Measurements from ENCODE around the gene TNS1. TPM values are rescaled to one million over a fixed set of nuclear protein-coding genes. Genes with fewer than 3 reads are reported as not detected.

The TNS1 gene
- total RNA-seq, 1 experiment from 2014 or later: 4.5 TPM

DNA sequence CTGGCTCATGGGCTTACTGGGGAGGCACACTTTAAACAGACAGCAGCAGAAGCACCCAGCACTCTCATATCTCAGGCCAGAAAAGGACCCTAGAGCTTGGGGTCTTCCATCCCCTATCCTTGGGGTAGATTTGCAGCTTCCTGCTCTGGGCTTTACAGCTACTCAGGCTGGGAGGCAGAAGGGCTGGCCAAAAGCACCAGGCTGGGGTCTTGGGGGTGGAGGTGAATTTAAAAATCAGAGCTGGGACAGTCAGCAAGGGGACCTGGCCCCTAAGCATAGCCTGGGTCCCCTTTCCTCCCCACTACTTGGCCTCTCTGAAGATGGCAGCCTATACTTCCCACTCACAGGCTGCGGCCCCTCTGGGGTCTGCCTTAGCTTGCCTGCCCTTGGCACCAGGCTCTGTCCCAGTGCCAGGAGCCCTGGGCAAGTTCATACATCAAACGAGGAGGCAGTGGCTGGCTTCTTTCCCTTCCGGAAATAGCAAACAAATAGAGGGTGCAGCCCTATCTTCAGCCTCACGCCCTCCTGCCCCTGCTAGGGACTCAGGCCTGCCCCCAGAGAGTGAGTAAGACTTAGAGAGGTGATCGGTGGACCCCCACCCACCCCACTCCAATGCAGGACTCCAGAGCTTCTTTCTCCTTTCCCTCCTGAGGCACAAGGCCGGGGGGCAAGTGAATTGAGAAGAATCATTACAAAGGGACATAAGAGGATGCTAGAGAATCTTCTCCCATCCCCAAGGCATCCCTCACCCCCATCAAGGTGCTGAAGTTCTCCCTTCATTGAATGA lies 26.0 kb upstream of the TNS1 start (continued):
- TF ChIP-seq, protein P1, sequence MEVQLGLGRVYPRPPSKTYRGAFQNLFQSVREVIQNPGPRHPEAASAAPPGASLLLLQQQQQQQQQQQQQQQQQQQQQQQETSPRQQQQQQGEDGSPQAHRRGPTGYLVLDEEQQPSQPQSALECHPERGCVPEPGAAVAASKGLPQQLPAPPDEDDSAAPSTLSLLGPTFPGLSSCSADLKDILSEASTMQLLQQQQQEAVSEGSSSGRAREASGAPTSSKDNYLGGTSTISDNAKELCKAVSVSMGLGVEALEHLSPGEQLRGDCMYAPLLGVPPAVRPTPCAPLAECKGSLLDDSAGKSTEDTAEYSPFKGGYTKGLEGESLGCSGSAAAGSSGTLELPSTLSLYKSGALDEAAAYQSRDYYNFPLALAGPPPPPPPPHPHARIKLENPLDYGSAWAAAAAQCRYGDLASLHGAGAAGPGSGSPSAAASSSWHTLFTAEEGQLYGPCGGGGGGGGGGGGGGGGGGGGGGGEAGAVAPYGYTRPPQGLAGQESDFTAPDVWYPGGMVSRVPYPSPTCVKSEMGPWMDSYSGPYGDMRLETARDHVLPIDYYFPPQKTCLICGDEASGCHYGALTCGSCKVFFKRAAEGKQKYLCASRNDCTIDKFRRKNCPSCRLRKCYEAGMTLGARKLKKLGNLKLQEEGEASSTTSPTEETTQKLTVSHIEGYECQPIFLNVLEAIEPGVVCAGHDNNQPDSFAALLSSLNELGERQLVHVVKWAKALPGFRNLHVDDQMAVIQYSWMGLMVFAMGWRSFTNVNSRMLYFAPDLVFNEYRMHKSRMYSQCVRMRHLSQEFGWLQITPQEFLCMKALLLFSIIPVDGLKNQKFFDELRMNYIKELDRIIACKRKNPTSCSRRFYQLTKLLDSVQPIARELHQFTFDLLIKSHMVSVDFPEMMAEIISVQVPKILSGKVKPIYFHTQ (CRISPR knock-in tag; IDR thresholded peaks at IDR 0.05): no peak
- TF ChIP-seq ATF1 (CRISPR knock-in tag; IDR thresholded peaks at IDR 0.05): no peak
- TF ChIP-seq, protein P2, sequence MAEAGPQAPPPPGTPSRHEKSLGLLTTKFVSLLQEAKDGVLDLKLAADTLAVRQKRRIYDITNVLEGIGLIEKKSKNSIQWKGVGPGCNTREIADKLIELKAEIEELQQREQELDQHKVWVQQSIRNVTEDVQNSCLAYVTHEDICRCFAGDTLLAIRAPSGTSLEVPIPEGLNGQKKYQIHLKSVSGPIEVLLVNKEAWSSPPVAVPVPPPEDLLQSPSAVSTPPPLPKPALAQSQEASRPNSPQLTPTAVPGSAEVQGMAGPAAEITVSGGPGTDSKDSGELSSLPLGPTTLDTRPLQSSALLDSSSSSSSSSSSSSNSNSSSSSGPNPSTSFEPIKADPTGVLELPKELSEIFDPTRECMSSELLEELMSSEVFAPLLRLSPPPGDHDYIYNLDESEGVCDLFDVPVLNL (CRISPR knock-in tag; IDR thresholded peaks at IDR 0.05; ENCODE audit: borderline replicate concordance, low read depth): no peak
- no peak for TF ChIP-seq CBFB (CRISPR knock-in tag; IDR thresholded peaks at IDR 0.05; ENCODE audit: low read depth)
- no peak for TF ChIP-seq ZNF317 (CRISPR knock-in tag; IDR thresholded peaks at IDR 0.05; ENCODE audit: borderline replicate concordance, low read depth)
- no peak for TF ChIP-seq IRF2 (CRISPR knock-in tag; IDR thresholded peaks at IDR 0.05; ENCODE audit: borderline replicate concordance, low read depth)
- no peak for TF ChIP-seq ZNF671 (CRISPR knock-in tag; IDR thresholded peaks at IDR 0.05)
- TF ChIP-seq, protein P3, sequence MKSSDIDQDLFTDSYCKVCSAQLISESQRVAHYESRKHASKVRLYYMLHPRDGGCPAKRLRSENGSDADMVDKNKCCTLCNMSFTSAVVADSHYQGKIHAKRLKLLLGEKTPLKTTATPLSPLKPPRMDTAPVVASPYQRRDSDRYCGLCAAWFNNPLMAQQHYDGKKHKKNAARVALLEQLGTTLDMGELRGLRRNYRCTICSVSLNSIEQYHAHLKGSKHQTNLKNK (CRISPR knock-in tag; IDR thresholded peaks at IDR 0.05): no peak

DNA sequence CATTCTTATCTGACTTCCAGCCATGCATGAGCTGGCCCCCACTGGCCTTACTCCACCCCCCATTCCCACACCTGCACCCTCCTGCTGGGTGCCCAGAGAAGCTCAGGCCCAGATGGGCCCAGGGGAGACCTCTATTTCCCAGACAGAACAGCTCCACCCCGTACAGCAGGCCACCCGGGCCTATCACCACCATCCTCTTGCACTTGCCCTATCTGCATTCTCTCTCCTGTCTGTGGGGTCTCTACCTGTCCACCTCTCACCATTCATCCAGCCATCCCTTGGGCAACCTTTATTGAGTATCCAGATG lies 25.3 kb upstream of the TNS1 start:
- CTCF ChIA-PET: interaction anchor here (1.2 to 1.9 kb wide), 2 partner anchors 34 to 242 kb away, joined by 4 to 10 read pairs; no protein-coding TSS in a partner anchor
- peaks cover 14% of the 10 kb centered on the region for H3K27me3 Mint-ChIP-seq (ENCODE audit: low read depth)
- H3K9me3 Mint-ChIP-seq: no peaks in the 10 kb centered on the region
- H3K27ac Mint-ChIP-seq: no peak overlapping the region
- H3K36me3 Mint-ChIP-seq: no peaks in the 10 kb centered on the region
- POLR2A ChIA-PET: no interaction called here
- peaks cover 12% of the 10 kb centered on the region for H3K4me1 Mint-ChIP-seq
- ATAC-seq (no peak), DNase-seq (ENCODE audit: low spot score) (no peak)
- H3K4me3 Mint-ChIP-seq: no peak overlapping the region
- TF ChIP-seq, protein P4, sequence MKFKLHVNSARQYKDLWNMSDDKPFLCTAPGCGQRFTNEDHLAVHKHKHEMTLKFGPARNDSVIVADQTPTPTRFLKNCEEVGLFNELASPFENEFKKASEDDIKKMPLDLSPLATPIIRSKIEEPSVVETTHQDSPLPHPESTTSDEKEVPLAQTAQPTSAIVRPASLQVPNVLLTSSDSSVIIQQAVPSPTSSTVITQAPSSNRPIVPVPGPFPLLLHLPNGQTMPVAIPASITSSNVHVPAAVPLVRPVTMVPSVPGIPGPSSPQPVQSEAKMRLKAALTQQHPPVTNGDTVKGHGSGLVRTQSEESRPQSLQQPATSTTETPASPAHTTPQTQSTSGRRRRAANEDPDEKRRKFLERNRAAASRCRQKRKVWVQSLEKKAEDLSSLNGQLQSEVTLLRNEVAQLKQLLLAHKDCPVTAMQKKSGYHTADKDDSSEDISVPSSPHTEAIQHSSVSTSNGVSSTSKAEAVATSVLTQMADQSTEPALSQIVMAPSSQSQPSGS (CRISPR knock-in tag; IDR thresholded peaks at IDR 0.05; ENCODE audit: borderline replicate concordance, low read depth): no peak
- TF ChIP-seq ATF1 (CRISPR knock-in tag; IDR thresholded peaks at IDR 0.05) (no peak), NR2C2 (CRISPR knock-in tag; IDR thresholded peaks at IDR 0.05) (no peak), PRRX2 (CRISPR knock-in tag; IDR thresholded peaks at IDR 0.05) (no peak), SMAD4 (CRISPR knock-in tag; IDR thresholded peaks at IDR 0.05) (no peak), EMX1 (CRISPR knock-in tag; IDR thresholded peaks at IDR 0.05) (no peak), SP1 (CRISPR knock-in tag; conservative IDR thresholded peaks at IDR 0.05) (no peak), FOXJ3 (CRISPR knock-in tag; IDR thresholded peaks at IDR 0.05; ENCODE audit: borderline replicate concordance) (no peak), ZNF232 (CRISPR knock-in tag; IDR thresholded peaks at IDR 0.05) (no peak)
- TF ChIP-seq, protein P5, sequence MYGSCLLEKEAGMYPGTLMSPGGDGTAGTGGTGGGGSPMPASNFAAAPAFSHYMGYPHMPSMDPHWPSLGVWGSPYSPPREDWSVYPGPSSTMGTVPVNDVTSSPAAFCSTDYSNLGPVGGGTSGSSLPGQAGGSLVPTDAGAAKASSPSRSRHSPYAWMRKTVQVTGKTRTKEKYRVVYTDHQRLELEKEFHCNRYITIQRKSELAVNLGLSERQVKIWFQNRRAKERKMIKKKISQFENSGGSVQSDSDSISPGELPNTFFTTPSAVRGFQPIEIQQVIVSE (CRISPR knock-in tag; IDR thresholded peaks at IDR 0.05; ENCODE audit: borderline replicate concordance): no peak
- TF ChIP-seq, protein P6, sequence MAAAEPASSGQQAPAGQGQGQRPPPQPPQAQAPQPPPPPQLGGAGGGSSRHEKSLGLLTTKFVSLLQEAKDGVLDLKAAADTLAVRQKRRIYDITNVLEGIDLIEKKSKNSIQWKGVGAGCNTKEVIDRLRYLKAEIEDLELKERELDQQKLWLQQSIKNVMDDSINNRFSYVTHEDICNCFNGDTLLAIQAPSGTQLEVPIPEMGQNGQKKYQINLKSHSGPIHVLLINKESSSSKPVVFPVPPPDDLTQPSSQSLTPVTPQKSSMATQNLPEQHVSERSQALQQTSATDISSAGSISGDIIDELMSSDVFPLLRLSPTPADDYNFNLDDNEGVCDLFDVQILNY (CRISPR knock-in tag; IDR thresholded peaks at IDR 0.05): no peak
- TF ChIP-seq, protein P7, sequence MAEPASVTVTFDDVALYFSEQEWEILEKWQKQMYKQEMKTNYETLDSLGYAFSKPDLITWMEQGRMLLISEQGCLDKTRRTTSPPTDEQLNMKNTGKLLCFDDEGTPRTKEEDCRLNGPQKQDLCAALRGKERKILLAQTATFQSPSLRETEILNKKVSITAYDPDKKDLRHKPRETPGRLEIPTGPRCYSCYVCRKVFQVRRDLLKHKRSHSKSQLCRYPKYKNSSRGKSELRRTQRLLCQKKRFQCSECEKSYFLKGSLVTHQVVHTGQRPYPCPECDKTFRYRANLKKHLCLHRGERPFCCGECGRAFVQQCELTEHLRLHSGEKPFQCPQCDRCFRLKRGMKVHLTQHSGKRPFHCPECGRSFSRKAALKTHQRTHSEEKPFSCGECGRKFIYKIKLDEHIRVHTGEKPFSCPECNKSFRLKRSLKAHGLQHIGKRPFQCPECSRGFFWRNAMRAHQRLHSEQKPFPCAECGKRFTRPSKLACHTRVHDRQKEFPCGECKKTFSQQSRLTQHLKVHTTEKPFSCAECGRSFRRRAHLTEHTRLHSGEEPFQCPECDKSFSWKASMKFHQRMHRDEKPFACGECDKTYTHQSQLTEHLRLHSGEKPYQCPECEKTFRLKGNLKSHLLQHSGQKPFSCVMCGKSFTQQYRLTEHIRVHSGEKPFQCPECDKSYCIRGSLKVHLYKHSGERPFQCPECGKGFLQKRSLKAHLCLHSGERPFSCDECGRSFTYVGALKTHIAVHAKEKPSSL (CRISPR knock-in tag; conservative IDR thresholded peaks at IDR 0.05): no peak
- TF ChIP-seq, protein P8, sequence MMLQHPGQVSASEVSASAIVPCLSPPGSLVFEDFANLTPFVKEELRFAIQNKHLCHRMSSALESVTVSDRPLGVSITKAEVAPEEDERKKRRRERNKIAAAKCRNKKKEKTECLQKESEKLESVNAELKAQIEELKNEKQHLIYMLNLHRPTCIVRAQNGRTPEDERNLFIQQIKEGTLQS (CRISPR knock-in tag; conservative IDR thresholded peaks at IDR 0.05): no peak
- TF ChIP-seq, protein P3 (CRISPR knock-in tag; IDR thresholded peaks at IDR 0.05): no peak
- TF ChIP-seq, protein P9, sequence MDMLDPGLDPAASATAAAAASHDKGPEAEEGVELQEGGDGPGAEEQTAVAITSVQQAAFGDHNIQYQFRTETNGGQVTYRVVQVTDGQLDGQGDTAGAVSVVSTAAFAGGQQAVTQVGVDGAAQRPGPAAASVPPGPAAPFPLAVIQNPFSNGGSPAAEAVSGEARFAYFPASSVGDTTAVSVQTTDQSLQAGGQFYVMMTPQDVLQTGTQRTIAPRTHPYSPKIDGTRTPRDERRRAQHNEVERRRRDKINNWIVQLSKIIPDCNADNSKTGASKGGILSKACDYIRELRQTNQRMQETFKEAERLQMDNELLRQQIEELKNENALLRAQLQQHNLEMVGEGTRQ (CRISPR knock-in tag; IDR thresholded peaks at IDR 0.05): no peak
- TF ChIP-seq, protein P10, sequence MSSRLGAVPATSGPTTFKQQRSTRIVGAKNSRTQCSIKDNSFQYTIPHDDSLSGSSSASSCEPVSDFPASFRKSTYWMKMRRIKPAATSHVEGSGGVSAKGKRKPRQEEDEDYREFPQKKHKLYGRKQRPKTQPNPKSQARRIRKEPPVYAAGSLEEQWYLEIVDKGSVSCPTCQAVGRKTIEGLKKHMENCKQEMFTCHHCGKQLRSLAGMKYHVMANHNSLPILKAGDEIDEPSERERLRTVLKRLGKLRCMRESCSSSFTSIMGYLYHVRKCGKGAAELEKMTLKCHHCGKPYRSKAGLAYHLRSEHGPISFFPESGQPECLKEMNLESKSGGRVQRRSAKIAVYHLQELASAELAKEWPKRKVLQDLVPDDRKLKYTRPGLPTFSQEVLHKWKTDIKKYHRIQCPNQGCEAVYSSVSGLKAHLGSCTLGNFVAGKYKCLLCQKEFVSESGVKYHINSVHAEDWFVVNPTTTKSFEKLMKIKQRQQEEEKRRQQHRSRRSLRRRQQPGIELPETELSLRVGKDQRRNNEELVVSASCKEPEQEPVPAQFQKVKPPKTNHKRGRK (CRISPR knock-in tag; IDR thresholded peaks at IDR 0.05; ENCODE audit: borderline replicate concordance): no peak

Measured in WTC11 (cell line).